Peyer's patch (tissue), 4 donors: Measurements from ENCODE around the gene FXYD3. TPM values are rescaled to one million over a fixed set of nuclear protein-coding genes. Genes with fewer than 3 reads are reported as not detected.

Experiments used
- DNase-seq, 3 donors: peaks; one replicate each; pipeline ENCODE4 v3.0.0-alpha.2; 2017 to 2019
- H3K27ac ChIP-seq, 4 donors: fragments of 200-600 bp; sonication (generic); one replicate each; pipeline ENCODE4 v1.5.1; 2016 to 2019
- H3K27me3 ChIP-seq, 2 donors: fragments of 200-600 bp; sonication (generic); one replicate each; pipeline ENCODE4 v1.5.1; 2019
- H3K36me3 ChIP-seq, 3 donors: fragments of 200-600 bp; sonication (generic); one replicate each; pipeline ENCODE4 v1.5.1; 2016 to 2019
- H3K4me1 ChIP-seq, 4 donors: fragments of 200-600 bp; sonication (generic); one replicate each; pipeline ENCODE4 v1.5.1; 2016 to 2019
- H3K4me3 ChIP-seq, 4 donors: fragments of 200-600 bp; sonication (generic); 1 replicate in 3 of 4; 2 replicates in 1 of 4; pipeline ENCODE4 v1.5.1; 2016 to 2019; ENCODE audit warnings: mild to moderate bottlenecking in 1 of 4
- H3K9me3 ChIP-seq, 4 donors: fragments of 200-600 bp; sonication (generic); one replicate each; pipeline ENCODE4 v1.5.1; 2016 to 2019; ENCODE audit warnings: mild to moderate bottlenecking in 1 of 4
- CTCF ChIP-seq, 6 experiments: fragments of 450-650 bp in 4 of 6; fragments of 200-600 bp in 2 of 6; sonication (generic) in 1 of 6; IDR thresholded peaks; one replicate each; pipeline ENCODE4 v1.5.1; 2017 to 2019; ENCODE audit warnings: antibody characterized with exemption in 6 of 6, mild to moderate bottlenecking in 3 of 6, moderate library complexity in 1 of 6
- POLR2A ChIP-seq, 2 donors: fragments of 450-650 bp; IDR thresholded peaks; one replicate each; pipeline ENCODE4 v1.5.1; 2017; ENCODE audit warnings: antibody characterized with exemption in 2 of 2, mild to moderate bottlenecking in 2 of 2, moderate library complexity in 2 of 2
- total RNA-seq, 4 donors: library from RNA; depleted of rRNA; stranded (reverse); fragments of >200 nt; gene quantifications; one replicate each; pipeline ENCODE4 v1.1.0, GENCODE V29; 2016

FXYD3 gene
- total RNA-seq, 4 donors from 2014 or later = 33.0 to 1,418 (median 1,063) TPM

- no peaks in the 10 kb centered on the region for H3K36me3 ChIP-seq
- no peak for DNase-seq
- H3K4me1 ChIP-seq = peaks cover 0 to 9% (median 0%) of the 10 kb centered on the region in 4 donors
- no peak overlapping the region for H3K27ac ChIP-seq
- H3K4me3 ChIP-seq = no peak overlapping the region
- H3K27me3 ChIP-seq = no peaks in the 10 kb centered on the region
- TF ChIP-seq CTCF (IDR thresholded peaks at IDR 0.05) (no peak), POLR2A (IDR thresholded peaks at IDR 0.05) (no peak)
- no peaks in the 10 kb centered on the region for H3K9me3 ChIP-seq
These were observed 6.9 kb upstream of the FXYD3 start for GRCh38 chr19:35108730-35109129.

- Histone ChIP-seq H3K9me3 (no peaks in the 10 kb centered on the region), H3K36me3 (no peaks in the 10 kb centered on the region), H3K27me3 (no peaks in the 10 kb centered on the region), H3K27ac (peak overlapping the region in 1 of 4 donors; percentile 13), H3K4me3 (no peak overlapping the region), H3K4me1 (peaks cover 0 to 9% (median 1%) of the 10 kb centered on the region in 4 donors)
- TF ChIP-seq POLR2A (IDR thresholded peaks at IDR 0.05) = no peak
- peak in 1 of 6 experiments; percentile 3 for TF ChIP-seq CTCF (IDR thresholded peaks at IDR 0.05)
- peak in 1 of 3 donors; percentile 69 for DNase-seq
These were observed 6.1 kb upstream of the FXYD3 start for GRCh38 chr19:35109395-35110112.

- no peak for TF ChIP-seq POLR2A (IDR thresholded peaks at IDR 0.05)
- TF ChIP-seq CTCF (IDR thresholded peaks at IDR 0.05) = no peak
- Histone ChIP-seq H3K9me3 (no peaks in the 10 kb centered on the region), H3K27ac (no peak overlapping the region), H3K4me1 (peaks cover 0 to 9% (median 2%) of the 10 kb centered on the region in 4 donors), H3K36me3 (no peaks in the 10 kb centered on the region), H3K27me3 (no peaks in the 10 kb centered on the region), H3K4me3 (no peak overlapping the region)
- DNase-seq = no peak
These were observed 4.6 kb upstream of the FXYD3 start for GRCh38 chr19:35110974-35111373.

- TF ChIP-seq CTCF (IDR thresholded peaks at IDR 0.05) (no peak), POLR2A (IDR thresholded peaks at IDR 0.05) (no peak)
- Histone ChIP-seq H3K27ac (no peak overlapping the region), H3K4me1 (peaks cover 0 to 9% (median 2%) of the 10 kb centered on the region in 4 donors), H3K4me3 (no peak overlapping the region), H3K27me3 (no peaks in the 10 kb centered on the region), H3K9me3 (no peaks in the 10 kb centered on the region), H3K36me3 (peaks cover 0 to 4% (median 0%) of the 10 kb centered on the region in 3 donors)
- DNase-seq = no peak
These were observed 2.5 kb upstream of the FXYD3 start for GRCh38 chr19:35112995-35113688.

GRCh38 chr19:35114353-35115176 is 1.1 kb upstream of the FXYD3 start:
- peak overlapping the region in 3 of 4 donors; percentile 13 to 68 (median 56) for H3K4me3 ChIP-seq
- peak in 1 of 2 donors; percentile 73 for TF ChIP-seq POLR2A (IDR thresholded peaks at IDR 0.05)
- peak; percentile 72 to 97 (median 95) for TF ChIP-seq CTCF (IDR thresholded peaks at IDR 0.05)
- H3K4me1 ChIP-seq = peaks cover 0 to 10% (median 2%) of the 10 kb centered on the region in 4 donors
- H3K36me3 ChIP-seq = peaks cover 0 to 10% (median 0%) of the 10 kb centered on the region in 3 donors
- H3K27me3 ChIP-seq = no peaks in the 10 kb centered on the region
- H3K27ac ChIP-seq = peak overlapping the region in 3 of 4 donors; percentile 79 to 97 (median 85)
- no peaks in the 10 kb centered on the region for H3K9me3 ChIP-seq
- DNase-seq = peak; percentile 61 to 87 (median 85)
